H1 (cell line): ENCODE measurements around the gene TBX4.

ENCODE experiments used
- ASH2L ChIP-seq: fragments of 200-600, 300-600 bp; sonication (generic); IDR thresholded peaks from one replicate; pipeline ENCODE4 v1.7.1; 2017; ENCODE audit warnings: low read length
- BRCA1 ChIP-seq: IDR thresholded peaks from 2 replicates; pipeline ENCODE4 v1.6.1; 2012; ENCODE audit warnings: low read depth, low read length, improper control_type of control experiment
- CTCF ChIP-seq, 3 experiments: IDR thresholded peaks; 1 replicate in 2 of 3; 2 replicates in 1 of 3; pipeline versions ENCODE4 v1.5.1 to v1.6.1; 2011; ENCODE audit warnings: low read length in 3 of 3, mild to moderate bottlenecking in 3 of 3, inconsistent platforms in 2 of 3, low read depth in 1 of 3, moderate library complexity in 1 of 3; ENCODE audit not compliant: insufficient read depth in 1 of 3; ENCODE audit errors: control extremely low read depth in 1 of 3
- EZH2 ChIP-seq: fragments of 200-600 bp; sonication (generic); IDR thresholded peaks from 2 replicates; pipeline ENCODE4 v1.7.1; 2012; ENCODE audit warnings: low read depth, mild to moderate bottlenecking, moderate library complexity, low read length, inconsistent platforms; ENCODE audit not compliant: severe bottlenecking
- GABPA ChIP-seq: IDR thresholded peaks from 2 replicates; pipeline ENCODE4 v1.6.1; 2011; ENCODE audit warnings: mild to moderate bottlenecking, low read length, moderate library complexity, borderline replicate concordance; ENCODE audit not compliant: insufficient read depth
- GTF2F1 ChIP-seq: IDR thresholded peaks from 2 replicates; pipeline ENCODE4 v1.6.1; 2012; ENCODE audit warnings: low read depth, low read length, improper control_type of control experiment, borderline replicate concordance
- POLR2AphosphoS5 ChIP-seq: IDR thresholded peaks from 2 replicates; pipeline ENCODE4 v1.6.1; 2011; ENCODE audit warnings: low read depth, low read length
- TEAD4 ChIP-seq: IDR thresholded peaks from 2 replicates; pipeline ENCODE4 v1.6.1; 2012; ENCODE audit warnings: low read depth, low read length, inconsistent platforms, mixed read lengths

GRCh38 chr17:61528171-61528570 is 75.9 kb downstream of the TBX4 start:
- no peak for TF ChIP-seq BRCA1
- TF ChIP-seq GTF2F1 = no peak
- no peak for TF ChIP-seq CTCF (IDR thresholded peaks at IDR 0.05; ENCODE audit: control extremely low read depth in 1 of 3, insufficient read depth in 1 of 3, low read depth in 1 of 3, low read length in 3 of 3)
- TF ChIP-seq GABPA = no peak
- TF ChIP-seq POLR2AphosphoS5 = no peak
- TF ChIP-seq ASH2L = no peak
- TF ChIP-seq EZH2 = no peak
- TF ChIP-seq TEAD4 = no peak
